ENCODE data around the gene RAP1GAP2.
"Not testable (repeated sequence)": the region's sequence is repeated elsewhere in the genome, so short reads cannot be mapped to it uniquely, and the experiment has no call there.

The RAP1GAP2 gene

GRCh38 chr17:2978991-2979390, 182.8 kb downstream of the RAP1GAP2 start:
- DNase-seq, result no peak

GRCh38 chr17:2980211-2980903, 184.1 kb downstream of the RAP1GAP2 start:
- no peak for DNase-seq

DNA sequence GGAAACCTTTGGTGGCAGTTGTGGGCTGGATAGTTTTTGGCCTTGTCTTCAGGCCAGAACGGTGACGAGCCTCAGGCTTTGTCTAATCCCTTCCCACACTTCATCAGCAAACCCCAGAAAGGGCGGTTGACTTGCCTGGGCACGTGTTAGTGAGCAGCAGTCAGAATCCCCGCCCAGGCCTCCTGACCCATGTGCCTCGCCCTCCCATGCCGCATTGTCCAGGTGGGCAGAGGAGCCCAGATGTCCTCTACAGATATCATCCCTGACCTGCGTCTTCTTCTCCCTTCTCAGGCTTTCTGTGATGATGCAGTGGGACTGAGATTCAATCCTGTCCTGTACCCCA, 184.6 kb downstream of the RAP1GAP2 start:
- no peak for DNase-seq

- DNase-seq, result no peak
Observed at GRCh38 chr17:2981325-2981724, 185.1 kb downstream of the RAP1GAP2 start.

DNA sequence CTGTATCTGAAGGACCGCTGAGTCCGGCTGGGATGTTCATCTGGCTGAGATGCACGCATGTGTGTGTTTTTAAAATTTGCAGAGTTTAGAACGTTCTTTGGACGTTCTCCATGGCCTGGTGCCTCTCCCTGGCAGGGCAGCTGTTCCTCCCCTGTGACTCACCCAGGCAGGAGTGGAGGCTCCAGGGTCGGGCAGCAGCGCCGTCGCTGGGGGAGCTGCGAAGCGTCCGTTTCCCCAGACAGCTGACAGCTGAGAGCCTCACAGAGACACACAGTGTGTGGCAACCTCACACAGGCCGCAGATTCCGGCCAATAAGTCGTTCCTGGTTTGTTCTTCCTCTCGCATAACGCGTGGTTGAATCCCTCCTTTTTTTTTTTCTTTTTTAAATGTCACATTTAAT, 186.6 kb downstream of the RAP1GAP2 start:
- DNase-seq, result no peak

- DNase-seq, result no peak
Observed at GRCh38 chr17:2983255-2983654, 187.0 kb downstream of the RAP1GAP2 start.

DNA sequence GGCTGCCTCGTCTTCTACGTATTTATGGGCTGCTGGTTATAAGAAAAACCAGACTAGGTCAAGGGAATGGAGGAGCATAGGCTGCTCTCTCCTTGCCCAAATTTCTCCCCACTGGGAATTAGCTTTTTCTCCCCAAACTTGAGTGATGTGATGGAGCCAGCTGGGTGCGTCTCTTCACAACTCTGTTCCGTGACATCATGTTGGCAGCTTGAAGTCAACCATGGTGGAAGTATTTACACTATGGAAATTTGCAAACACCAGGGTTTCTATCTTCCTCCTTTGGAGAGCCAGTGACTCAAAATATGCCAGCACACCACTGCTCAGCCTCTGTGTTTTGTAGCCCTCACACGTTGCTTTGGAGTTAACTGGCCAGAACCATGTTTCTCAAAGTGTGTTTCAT, 189.1 kb downstream of the RAP1GAP2 start:
- no peak for DNase-seq

DNA sequence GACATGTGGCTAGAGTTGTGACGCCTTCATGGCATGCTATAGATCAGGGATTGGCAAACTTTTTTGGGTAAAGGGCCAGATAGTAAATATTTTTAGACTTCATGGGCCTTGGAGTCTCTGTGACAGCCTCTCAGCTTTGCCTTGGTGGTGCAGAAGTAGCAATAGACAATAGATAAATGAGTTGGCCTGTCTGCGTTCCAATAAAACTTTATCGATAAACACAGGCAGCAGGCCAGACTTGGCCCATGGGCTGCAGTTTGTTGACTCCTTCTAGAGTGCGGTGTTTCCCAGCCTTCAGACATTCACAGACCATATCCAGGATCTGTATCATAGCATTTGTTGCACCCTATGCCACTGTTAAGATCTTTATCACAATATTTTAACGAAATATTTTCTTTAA, 190.7 kb downstream of the RAP1GAP2 start:
- DNase-seq, result no peak

- DNase-seq, result not testable (repeated sequence)
Observed at GRCh38 chr17:2989396-2989795, 193.2 kb downstream of the RAP1GAP2 start.

DNA sequence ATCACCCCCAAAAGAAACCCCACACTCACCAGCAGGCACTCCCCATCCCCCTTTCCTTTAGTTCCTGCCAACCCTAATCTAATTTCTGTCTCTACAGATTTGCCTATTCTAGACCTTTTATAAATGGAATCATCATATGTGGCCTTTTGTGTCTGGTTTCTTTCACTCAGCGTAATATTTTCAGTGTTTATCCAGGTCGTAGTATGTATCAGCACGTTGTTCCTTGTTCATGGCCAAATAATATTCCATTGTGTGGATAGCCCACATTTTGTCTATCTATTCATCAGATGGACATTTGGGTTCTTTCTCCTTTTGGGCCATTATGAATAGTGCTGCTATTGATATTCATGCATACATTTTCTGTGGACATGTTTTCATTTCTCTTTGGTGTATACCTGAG, 193.6 kb downstream of the RAP1GAP2 start:
- no peak for DNase-seq

GRCh38 chr17:2990396-2990795, 194.2 kb downstream of the RAP1GAP2 start:
- DNase-seq, result no peak

GRCh38 chr17:2991396-2992180, 195.3 kb downstream of the RAP1GAP2 start:
- DNase-seq, result not testable (repeated sequence)

DNA sequence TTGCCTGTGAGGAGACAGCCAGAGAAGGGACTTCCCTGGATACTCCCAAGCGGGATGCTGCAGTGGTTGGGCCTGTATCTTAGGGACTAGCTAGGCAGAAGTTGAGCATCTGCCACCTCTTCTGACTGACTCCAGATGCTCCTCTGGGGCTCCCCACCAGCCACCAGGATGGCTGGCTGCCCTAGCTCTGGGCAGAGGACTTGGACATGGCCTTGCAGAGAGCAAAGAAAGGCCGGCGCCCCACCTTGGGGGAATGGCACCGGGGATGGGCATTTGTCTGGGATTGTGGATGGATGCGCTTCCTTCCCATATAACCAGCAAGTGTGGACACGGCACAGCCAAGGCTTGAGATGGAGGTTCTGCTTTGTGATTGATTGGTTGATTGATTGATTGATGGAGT, 198.2 kb downstream of the RAP1GAP2 start:
- no peak for DNase-seq

GRCh38 chr17:2995377-2995776, 199.1 kb downstream of the RAP1GAP2 start:
- no peak for DNase-seq

GRCh38 chr17:2995886-2996809, 199.9 kb downstream of the RAP1GAP2 start:
- DNase-seq, result no peak

- DNase-seq, result no peak
Observed at GRCh38 chr17:2996810-2997670, 200.8 kb downstream of the RAP1GAP2 start.

GRCh38 chr17:2998469-2998901, 202.2 kb downstream of the RAP1GAP2 start:
- DNase-seq, result not testable (repeated sequence)

- no peak for DNase-seq
Observed at GRCh38 chr17:3002538-3003295, 206.5 kb downstream of the RAP1GAP2 start.

- no peak for DNase-seq
Observed at GRCh38 chr17:3003296-3004149, 207.3 kb downstream of the RAP1GAP2 start.

DNA sequence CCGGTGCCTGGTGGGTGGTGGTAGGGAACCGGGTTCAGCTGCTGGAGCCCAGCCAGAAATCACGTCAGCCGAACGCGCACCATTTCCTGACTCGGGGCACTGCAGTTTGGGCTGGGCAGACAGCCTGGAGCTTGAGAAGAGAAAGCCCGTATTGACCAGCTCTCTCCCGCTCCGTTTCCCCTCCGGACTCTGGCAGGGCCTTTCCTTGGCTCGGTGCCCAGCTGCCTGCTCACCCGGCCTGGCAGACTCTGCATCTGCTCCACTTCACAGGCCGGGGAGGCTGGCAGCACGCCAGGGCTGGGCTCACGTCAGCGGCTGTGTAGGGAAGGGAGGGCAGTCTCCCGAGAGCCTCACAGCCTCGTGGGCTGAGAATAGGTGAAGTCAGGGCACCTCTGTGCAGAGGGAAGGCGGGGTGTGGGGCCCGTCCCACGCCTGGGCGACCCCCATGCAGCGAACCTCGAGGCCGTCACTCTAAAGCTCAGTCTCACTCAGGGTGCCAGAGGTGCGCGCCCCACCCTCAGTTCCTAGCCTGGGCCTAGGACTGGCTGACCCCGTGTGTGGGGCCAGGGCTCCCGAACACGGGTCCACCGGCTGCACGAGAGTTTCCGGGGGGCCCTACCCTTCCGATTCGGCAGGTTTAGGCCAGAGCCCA, 208.0 kb downstream of the RAP1GAP2 start:
- peak; percentile 78 for DNase-seq

Measured in NCI-H1436 treated with DMSO at 0.1 percent for 48 hours (cell line).